HFFc6 (cell line): ENCODE measurements around the gene DCAF12. TPM values are rescaled to one million over a fixed set of nuclear protein-coding genes. Genes with fewer than 3 reads are reported as not detected.

Source experiments
- DNase-seq: peaks from one replicate; pipeline ENCODE4 v3.0.0-alpha.2; 2018
- H3K27ac Mint-ChIP-seq: 2 replicates; pipeline ENCODE4 v1.8.0; 2020; ENCODE audit warnings: mild to moderate bottlenecking, mixed read lengths
- H3K27me3 Mint-ChIP-seq: 2 replicates; pipeline ENCODE4 v1.8.0; 2021; ENCODE audit warnings: mild to moderate bottlenecking, moderate library complexity, mixed read lengths; ENCODE audit not compliant: insufficient read depth
- H3K36me3 Mint-ChIP-seq: 2 replicates; pipeline ENCODE4 v1.8.0; 2021; ENCODE audit warnings: low read depth, mixed read lengths
- H3K4me1 Mint-ChIP-seq: 2 replicates; pipeline ENCODE4 v1.8.0; 2020; ENCODE audit warnings: low read depth, mixed read lengths
- H3K4me3 Mint-ChIP-seq: 2 replicates; pipeline ENCODE4 v1.8.0; 2020; ENCODE audit warnings: mild to moderate bottlenecking, moderate library complexity, mixed read lengths
- H3K9me3 Mint-ChIP-seq: 2 replicates; pipeline ENCODE4 v1.8.0; 2020; ENCODE audit warnings: mild to moderate bottlenecking, mixed read lengths
- total RNA-seq, 6 experiments: library from RNA; stranded (reverse); fragmentation: NEBNext Ultra II Directional; extraction: Animal tissue kit (Norgen Biotek cat#: 25700); gene quantifications; 2 replicates in 1 of 6; 3 replicates in 5 of 6; pipeline ENCODE4 v1.2.3, GENCODE V29; 2021
- TF ChIP-seq, protein P1 (sequence below): fragments of 200-600 bp; sonication (generic); IDR thresholded peaks from 2 replicates; pipeline ENCODE4 v1.5.0; 2021; ENCODE audit warnings: antibody characterized with exemption, mild to moderate bottlenecking

Gene DCAF12
- total RNA-seq, 6 experiments from 2014 or later = 18.0 to 23.2 (median 19.1) TPM

DNA sequence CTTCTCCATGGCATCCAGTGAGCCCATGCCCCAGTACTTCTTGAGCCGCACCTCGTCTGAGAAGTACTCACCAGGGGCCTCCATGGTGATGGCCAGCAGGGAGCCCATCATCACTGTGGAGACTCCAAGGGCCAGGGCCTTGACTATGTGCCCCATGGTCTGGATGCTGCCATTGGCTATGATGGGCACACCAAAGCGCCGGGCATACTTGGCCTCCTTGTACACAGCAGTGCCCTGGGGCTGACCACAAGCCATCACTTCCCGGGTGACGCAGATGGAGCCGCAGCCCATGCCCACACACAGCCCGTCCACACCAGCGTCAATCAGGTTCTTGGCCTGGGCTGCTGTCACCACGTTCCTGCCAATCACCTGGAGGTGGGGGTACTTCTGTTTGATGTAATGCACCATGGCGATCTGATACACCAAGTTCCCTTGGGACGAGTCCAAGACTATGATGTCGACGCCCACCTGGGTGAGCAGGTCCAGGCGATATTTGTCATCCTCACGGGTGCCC, 7.0 kb upstream of the DCAF12 start:
- Mint-ChIP-seq H3K27me3 (0 out of 2 replicates have a peak, but pooled peaks cover 1% of the 10 kb centered on the region), H3K36me3 (no peaks in the 10 kb centered on the region), H3K4me1 (no peaks in the 10 kb centered on the region), H3K9me3 (no peaks in the 10 kb centered on the region), H3K4me3 (no peak overlapping the region), H3K27ac (no peak overlapping the region)
- DNase-seq = no peak
- TF ChIP-seq, protein P1, sequence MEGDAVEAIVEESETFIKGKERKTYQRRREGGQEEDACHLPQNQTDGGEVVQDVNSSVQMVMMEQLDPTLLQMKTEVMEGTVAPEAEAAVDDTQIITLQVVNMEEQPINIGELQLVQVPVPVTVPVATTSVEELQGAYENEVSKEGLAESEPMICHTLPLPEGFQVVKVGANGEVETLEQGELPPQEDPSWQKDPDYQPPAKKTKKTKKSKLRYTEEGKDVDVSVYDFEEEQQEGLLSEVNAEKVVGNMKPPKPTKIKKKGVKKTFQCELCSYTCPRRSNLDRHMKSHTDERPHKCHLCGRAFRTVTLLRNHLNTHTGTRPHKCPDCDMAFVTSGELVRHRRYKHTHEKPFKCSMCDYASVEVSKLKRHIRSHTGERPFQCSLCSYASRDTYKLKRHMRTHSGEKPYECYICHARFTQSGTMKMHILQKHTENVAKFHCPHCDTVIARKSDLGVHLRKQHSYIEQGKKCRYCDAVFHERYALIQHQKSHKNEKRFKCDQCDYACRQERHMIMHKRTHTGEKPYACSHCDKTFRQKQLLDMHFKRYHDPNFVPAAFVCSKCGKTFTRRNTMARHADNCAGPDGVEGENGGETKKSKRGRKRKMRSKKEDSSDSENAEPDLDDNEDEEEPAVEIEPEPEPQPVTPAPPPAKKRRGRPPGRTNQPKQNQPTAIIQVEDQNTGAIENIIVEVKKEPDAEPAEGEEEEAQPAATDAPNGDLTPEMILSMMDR = no peak

DNA sequence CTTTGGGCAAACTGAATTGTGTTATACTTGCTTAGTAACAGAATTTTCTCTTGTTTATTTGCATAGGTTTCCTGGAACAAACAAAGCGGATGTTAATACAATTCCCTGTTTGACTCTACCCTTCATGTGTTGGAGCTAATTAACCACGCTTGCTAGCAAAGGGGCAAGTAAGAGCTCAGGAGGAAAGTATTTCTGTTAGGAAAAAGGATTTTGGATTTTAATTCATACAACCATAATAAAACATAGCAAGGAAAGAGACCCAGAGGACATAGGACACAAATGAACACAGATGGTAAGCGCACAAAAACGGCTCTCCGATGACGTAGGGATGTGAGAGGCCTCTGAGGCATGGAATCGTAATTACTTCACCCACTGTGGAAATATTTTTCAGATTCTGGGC, 5.1 kb upstream of the DCAF12 start:
- Mint-ChIP-seq H3K27ac (no peak overlapping the region), H3K36me3 (no peaks in the 10 kb centered on the region), H3K27me3 (0 out of 2 replicates have a peak, but pooled peaks cover 1% of the 10 kb centered on the region), H3K4me3 (no peak overlapping the region), H3K4me1 (peaks cover 7% of the 10 kb centered on the region), H3K9me3 (no peaks in the 10 kb centered on the region)
- no peak for DNase-seq
- TF ChIP-seq, protein P1 = no peak

DNA sequence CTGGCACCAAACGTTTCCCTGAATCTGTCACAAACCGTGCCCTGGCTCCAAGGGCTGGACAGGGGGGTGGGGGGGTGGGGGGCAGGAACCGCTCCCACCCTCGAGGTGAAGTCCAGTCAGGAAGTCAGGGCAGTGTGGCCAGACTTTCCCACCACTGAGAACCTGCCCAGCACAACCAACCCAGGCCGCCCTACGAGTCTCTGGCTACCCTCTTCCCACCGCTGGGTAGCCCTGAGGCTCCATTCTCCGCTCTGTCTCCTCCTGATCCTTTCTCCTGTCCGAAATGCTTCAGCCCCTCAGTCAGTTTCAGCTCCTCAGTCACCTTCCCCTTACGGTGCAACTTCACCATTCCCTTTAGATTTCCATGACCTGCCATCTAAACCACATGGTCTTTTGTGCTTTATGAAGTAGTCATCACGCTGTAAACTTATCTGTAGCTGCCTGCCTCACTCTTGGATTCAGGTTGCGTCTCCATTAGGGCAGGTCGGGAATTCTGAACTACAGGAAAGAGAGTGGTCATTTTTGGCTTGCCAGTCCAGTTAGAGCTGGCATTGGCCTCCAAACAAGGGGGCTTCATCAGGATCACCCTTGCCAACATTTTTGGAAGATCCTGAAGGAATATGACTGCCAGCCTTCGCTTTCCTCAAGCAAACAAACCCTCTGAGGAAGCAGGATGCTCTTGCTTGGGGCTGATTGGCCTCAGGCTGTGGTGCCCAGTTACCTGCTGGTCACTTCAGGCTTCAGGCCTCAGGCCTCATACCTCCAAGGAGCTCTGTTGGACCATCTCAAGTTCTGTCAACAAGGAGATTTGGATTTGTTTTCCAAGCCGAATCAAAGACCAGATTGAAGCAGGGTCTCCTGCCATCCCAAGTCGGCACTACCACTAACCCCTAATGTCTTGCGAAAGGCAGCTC, 794 bp upstream of the DCAF12 start:
- Mint-ChIP-seq H3K9me3 (no peaks in the 10 kb centered on the region), H3K36me3 (peaks cover 24% of the 10 kb centered on the region), H3K27me3 (0 out of 2 replicates have a peak, but pooled peaks cover 1% of the 10 kb centered on the region), H3K4me3 (peak overlapping the region; percentile 100), H3K27ac (peak overlapping the region; percentile 99), H3K4me1 (peaks cover 36% of the 10 kb centered on the region)
- DNase-seq = no peak
- TF ChIP-seq, protein P1 = no peak

DNA sequence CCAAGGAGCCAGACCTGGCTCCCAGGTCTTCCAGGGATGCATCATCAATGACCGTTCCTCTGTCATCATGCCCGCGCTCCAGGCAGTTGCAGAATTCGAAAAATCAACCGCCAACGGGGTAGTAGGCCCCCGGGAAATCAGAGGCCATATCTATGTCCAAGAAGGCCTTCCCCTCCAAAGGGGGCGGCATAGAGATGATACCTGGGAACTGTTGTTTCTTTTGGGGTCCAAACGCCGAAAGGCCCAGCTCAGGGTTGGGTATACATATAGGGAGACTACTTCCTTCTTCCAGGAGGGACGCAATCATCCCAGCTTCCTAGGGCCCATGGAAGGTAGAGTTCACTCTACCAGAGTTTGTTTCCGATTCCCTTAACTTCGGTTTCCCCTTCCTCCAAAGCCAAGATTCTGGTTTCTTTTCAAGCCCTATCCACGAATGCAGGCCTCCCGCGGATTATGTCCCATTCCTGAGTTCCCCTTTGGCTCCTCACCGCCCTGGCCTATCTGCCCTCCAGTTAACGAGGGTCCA, 754 bp downstream of the DCAF12 start:
- Mint-ChIP-seq H3K27ac (peak overlapping the region; percentile 99), H3K27me3 (no peaks in the 10 kb centered on the region), H3K4me3 (peak overlapping the region; percentile 100), H3K9me3 (no peaks in the 10 kb centered on the region), H3K36me3 (peaks cover 37% of the 10 kb centered on the region), H3K4me1 (peaks cover 40% of the 10 kb centered on the region)
- TF ChIP-seq, protein P1 = no peak; the same call in 1 of the 2 replicates
- DNase-seq = peak; percentile 34

DNA sequence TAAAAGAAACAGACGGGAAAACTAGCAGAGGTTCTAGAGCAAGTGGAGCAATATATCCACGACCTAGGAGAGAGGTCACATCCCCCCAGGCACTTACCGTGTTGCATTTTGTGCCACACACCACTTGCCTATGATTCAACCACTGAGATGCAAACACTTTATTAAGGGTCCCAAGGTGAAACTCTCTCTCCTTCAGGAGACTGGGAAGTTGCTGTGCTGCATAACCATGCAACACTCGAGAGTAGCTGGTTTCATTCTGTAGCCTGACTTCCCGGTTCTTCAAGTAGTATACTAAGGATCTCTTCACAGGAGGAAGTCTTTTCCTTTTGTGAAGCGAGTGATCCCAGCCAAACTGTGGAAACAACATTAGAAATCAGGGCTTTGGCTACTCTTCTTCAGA, 1.6 kb downstream of the DCAF12 start:
- TF ChIP-seq, protein P1 = no peak
- Mint-ChIP-seq H3K36me3 (peaks cover 37% of the 10 kb centered on the region), H3K4me1 (peaks cover 40% of the 10 kb centered on the region), H3K27ac (peak overlapping the region; percentile 99), H3K9me3 (no peaks in the 10 kb centered on the region), H3K27me3 (no peaks in the 10 kb centered on the region), H3K4me3 (peak overlapping the region; percentile 100)
- no peak for DNase-seq
